Measurements from ENCODE around the gene ENDOD1. TPM values are rescaled to one million over a fixed set of nuclear protein-coding genes. Genes with fewer than 3 reads are reported as not detected.

ENDOD1 gene
- total and polyA plus RNA-seq, 2 donors: 4.2 to 9.2 TPM

DNA sequence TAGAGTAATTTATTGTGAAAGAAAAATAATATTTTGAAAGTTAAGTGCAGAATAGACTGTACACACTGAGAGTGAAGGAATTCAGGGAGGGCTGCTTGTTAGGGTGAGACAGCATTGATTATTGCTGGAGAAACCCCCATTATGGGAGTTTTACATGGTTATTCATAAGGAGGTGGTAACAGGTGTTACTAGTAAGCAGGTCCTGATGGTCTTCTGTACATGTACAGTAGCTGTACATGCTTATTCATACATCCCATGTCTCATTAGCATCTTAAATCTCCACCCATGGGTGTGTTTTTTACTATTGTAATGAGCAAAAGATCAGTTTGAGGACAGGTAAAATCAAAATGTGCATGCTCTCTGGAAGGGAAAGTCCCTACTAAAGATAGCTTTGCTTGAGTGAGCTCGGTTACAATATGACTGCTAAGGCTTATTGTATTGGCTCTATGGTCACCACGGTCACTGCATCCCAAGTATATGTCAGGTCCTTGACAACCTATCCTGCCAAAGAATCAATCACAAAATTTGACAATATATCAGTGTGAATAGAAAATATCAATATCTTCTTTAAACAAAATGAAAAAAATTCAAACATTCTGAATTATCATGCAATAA, 34.3 kb upstream of the ENDOD1 start:
- H3K4me1 ChIP-seq (ENCODE audit: control insufficient read depth in 2 of 2, insufficient read depth in 2 of 2, low read length in 2 of 2): no peaks in the 10 kb centered on the region
- WGBS: 48% methylated on average over 2 of the region's 2 CpGs

DNA sequence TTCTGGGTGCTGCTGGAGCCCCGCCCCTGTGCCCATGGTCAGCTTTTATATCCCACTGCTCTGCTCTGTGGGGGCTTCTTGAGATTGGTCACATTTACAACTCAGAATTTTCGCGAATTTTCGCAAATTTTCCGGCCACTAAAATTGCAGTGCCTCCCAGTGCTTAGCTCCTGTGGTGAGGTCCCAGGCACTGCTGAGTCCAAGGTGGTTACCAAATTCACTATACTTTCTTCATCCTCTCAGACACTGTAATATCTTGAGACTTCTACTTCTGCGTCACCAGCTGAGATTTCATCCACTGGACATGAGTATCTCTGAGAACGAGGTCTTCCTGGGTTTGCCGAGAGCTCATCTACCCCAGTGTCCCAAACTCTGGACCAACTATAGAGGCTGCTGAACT, 31.7 kb upstream of the ENDOD1 start:
- no peak overlapping the region for H3K4me3 ChIP-seq (ENCODE audit: low read length in 2 of 2)
- DNase-seq (ENCODE audit: low read depth in 6 of 9, low spot score in 9 of 9): no peak
- no peaks in the 10 kb centered on the region for H3K4me1 ChIP-seq (ENCODE audit: control insufficient read depth in 2 of 2, insufficient read depth in 2 of 2, low read length in 2 of 2)
- no peaks in the 10 kb centered on the region for H3K9me3 ChIP-seq (ENCODE audit: control insufficient read depth in 2 of 2, insufficient read depth in 1 of 2, low read length in 1 of 2)
- H3K36me3 ChIP-seq (ENCODE audit: control insufficient read depth in 2 of 2, insufficient read depth in 2 of 2, low read length in 1 of 2): no peaks in the 10 kb centered on the region
- H3K27me3 ChIP-seq (ENCODE audit: control insufficient read depth in 2 of 2, insufficient read depth in 1 of 2, low read length in 1 of 2): no peaks in the 10 kb centered on the region
- no peak overlapping the region for H3K27ac ChIP-seq (ENCODE audit: low read depth in 1 of 2, low read length in 1 of 2)
- WGBS: 98% methylated on average over 8 of the region's 8 CpGs

More for the DNA sequence above, 34.3 kb upstream of the ENDOD1 start:
- DNase-seq (ENCODE audit: low read depth in 6 of 9, low spot score in 9 of 9): no peak
- H3K4me3 ChIP-seq (ENCODE audit: low read length in 2 of 2): no peak overlapping the region
- H3K36me3 ChIP-seq (ENCODE audit: control insufficient read depth in 2 of 2, insufficient read depth in 2 of 2, low read length in 1 of 2): no peaks in the 10 kb centered on the region
- peaks cover 0 to 5% of the 10 kb centered on the region in 2 donors for H3K9me3 ChIP-seq (ENCODE audit: control insufficient read depth in 2 of 2, insufficient read depth in 1 of 2, low read length in 1 of 2)
- H3K27ac ChIP-seq (ENCODE audit: low read depth in 1 of 2, low read length in 1 of 2): no peak overlapping the region
- H3K27me3 ChIP-seq (ENCODE audit: control insufficient read depth in 2 of 2, insufficient read depth in 1 of 2, low read length in 1 of 2): no peaks in the 10 kb centered on the region

DNA sequence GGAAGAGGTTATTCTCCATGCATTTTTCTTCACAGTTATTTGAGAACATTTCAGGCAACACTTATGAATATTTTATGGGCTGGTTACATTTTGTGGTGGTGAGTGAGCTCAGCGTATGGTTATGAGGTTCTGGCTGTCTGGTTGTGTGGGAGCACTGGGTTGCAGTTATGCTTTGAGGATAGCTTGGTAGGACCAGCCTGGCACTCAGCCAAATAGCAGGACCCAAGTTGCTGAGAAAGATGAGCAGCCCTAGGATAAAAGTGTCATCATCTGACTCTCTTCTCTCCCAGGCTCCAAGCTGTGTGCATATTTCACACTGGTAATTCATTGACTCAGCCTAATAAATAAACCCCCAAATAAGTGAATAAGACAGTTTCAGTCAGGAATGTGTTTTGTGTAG, 31.0 kb upstream of the ENDOD1 start:
- no peak overlapping the region for H3K4me3 ChIP-seq (ENCODE audit: low read length in 2 of 2)
- no peak for DNase-seq (ENCODE audit: low read depth in 6 of 9, low spot score in 9 of 9)
- no peaks in the 10 kb centered on the region for H3K9me3 ChIP-seq (ENCODE audit: control insufficient read depth in 2 of 2, insufficient read depth in 1 of 2, low read length in 1 of 2)
- H3K27ac ChIP-seq (ENCODE audit: low read depth in 1 of 2, low read length in 1 of 2): no peak overlapping the region
- H3K4me1 ChIP-seq (ENCODE audit: control insufficient read depth in 2 of 2, insufficient read depth in 2 of 2, low read length in 2 of 2): no peaks in the 10 kb centered on the region
- 96% methylated on average over 1 of the region's 1 CpG for WGBS
- no peaks in the 10 kb centered on the region for H3K27me3 ChIP-seq (ENCODE audit: control insufficient read depth in 2 of 2, insufficient read depth in 1 of 2, low read length in 1 of 2)
- no peaks in the 10 kb centered on the region for H3K36me3 ChIP-seq (ENCODE audit: control insufficient read depth in 2 of 2, insufficient read depth in 2 of 2, low read length in 1 of 2)

- H3K4me1 ChIP-seq (ENCODE audit: control insufficient read depth in 2 of 2, insufficient read depth in 2 of 2, low read length in 2 of 2): no peaks in the 10 kb centered on the region
- WGBS: 88% methylated on average over 6 of the region's 6 CpGs
- H3K4me3 ChIP-seq (ENCODE audit: low read length in 2 of 2): no peak overlapping the region
- H3K27ac ChIP-seq (ENCODE audit: low read depth in 1 of 2, low read length in 1 of 2): no peak overlapping the region
- H3K27me3 ChIP-seq (ENCODE audit: control insufficient read depth in 2 of 2, insufficient read depth in 1 of 2, low read length in 1 of 2): no peaks in the 10 kb centered on the region
- DNase-seq (ENCODE audit: low read depth in 6 of 9, low spot score in 9 of 9): no peak
- H3K36me3 ChIP-seq (ENCODE audit: control insufficient read depth in 2 of 2, insufficient read depth in 2 of 2, low read length in 1 of 2): no peaks in the 10 kb centered on the region
- H3K9me3 ChIP-seq (ENCODE audit: control insufficient read depth in 2 of 2, insufficient read depth in 1 of 2, low read length in 1 of 2): no peaks in the 10 kb centered on the region
Observed at GRCh38 chr11:95059046-95059445, 30.6 kb upstream of the ENDOD1 start.

DNA sequence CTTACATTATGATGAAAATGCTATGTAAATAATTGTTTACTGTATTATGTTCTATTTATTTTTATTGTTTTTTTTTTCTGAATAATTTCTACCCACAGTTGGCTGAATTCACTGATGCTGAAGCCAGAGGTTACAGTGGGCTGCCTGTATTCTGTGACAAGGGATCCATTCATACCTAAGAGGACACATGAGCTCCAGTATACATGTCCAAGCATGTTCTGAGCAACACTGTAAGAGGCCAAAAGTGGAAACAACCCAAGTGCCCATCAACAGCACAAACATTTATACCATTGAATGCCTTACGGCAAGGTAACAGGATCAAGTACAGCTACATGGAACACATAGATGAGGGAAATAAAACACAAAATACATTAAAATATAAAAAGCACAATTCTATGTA, 24.3 kb upstream of the ENDOD1 start:
- no peak overlapping the region for H3K4me3 ChIP-seq (ENCODE audit: low read length in 2 of 2)
- WGBS: 96% methylated on average over 1 of the region's 1 CpG
- H3K36me3 ChIP-seq (ENCODE audit: control insufficient read depth in 2 of 2, insufficient read depth in 2 of 2, low read length in 1 of 2): no peaks in the 10 kb centered on the region
- no peak overlapping the region for H3K27ac ChIP-seq (ENCODE audit: low read depth in 1 of 2, low read length in 1 of 2)
- DNase-seq (ENCODE audit: low read depth in 6 of 9, low spot score in 9 of 9): no peak
- H3K9me3 ChIP-seq (ENCODE audit: control insufficient read depth in 2 of 2, insufficient read depth in 1 of 2, low read length in 1 of 2): no peaks in the 10 kb centered on the region
- H3K4me1 ChIP-seq (ENCODE audit: control insufficient read depth in 2 of 2, insufficient read depth in 2 of 2, low read length in 2 of 2): peaks cover 4 to 5% of the 10 kb centered on the region in 2 donors
- no peaks in the 10 kb centered on the region for H3K27me3 ChIP-seq (ENCODE audit: control insufficient read depth in 2 of 2, insufficient read depth in 1 of 2, low read length in 1 of 2)

- no peaks in the 10 kb centered on the region for H3K36me3 ChIP-seq (ENCODE audit: control insufficient read depth in 2 of 2, insufficient read depth in 2 of 2, low read length in 1 of 2)
- no peaks in the 10 kb centered on the region for H3K9me3 ChIP-seq (ENCODE audit: control insufficient read depth in 2 of 2, insufficient read depth in 1 of 2, low read length in 1 of 2)
- peak within 1 kb of the TSS; percentile 71 to 82 for H3K4me3 ChIP-seq (ENCODE audit: low read length in 2 of 2)
- peaks cover 4 to 5% of the 10 kb centered on the region in 2 donors for H3K4me1 ChIP-seq (ENCODE audit: control insufficient read depth in 2 of 2, insufficient read depth in 2 of 2, low read length in 2 of 2)
- no peaks in the 10 kb centered on the region for H3K27me3 ChIP-seq (ENCODE audit: control insufficient read depth in 2 of 2, insufficient read depth in 1 of 2, low read length in 1 of 2)
- WGBS: under 1% methylated on average over 4 of the region's 4 CpGs
- DNase-seq (ENCODE audit: low read depth in 6 of 9, low spot score in 9 of 9): peak in 1 of 9 donors; percentile 12
- H3K27ac ChIP-seq (ENCODE audit: low read depth in 1 of 2, low read length in 1 of 2): peak within 1 kb of the TSS; percentile 91 to 92
Observed at GRCh38 chr11:95066716-95067038, 23.0 kb upstream of the ENDOD1 start, which contains the start of gene SRSF8. Gene SRSF8 (plus strand): TSS chr11:95066919. CDS start chr11:95067227, 308 bp downstream.

DNA sequence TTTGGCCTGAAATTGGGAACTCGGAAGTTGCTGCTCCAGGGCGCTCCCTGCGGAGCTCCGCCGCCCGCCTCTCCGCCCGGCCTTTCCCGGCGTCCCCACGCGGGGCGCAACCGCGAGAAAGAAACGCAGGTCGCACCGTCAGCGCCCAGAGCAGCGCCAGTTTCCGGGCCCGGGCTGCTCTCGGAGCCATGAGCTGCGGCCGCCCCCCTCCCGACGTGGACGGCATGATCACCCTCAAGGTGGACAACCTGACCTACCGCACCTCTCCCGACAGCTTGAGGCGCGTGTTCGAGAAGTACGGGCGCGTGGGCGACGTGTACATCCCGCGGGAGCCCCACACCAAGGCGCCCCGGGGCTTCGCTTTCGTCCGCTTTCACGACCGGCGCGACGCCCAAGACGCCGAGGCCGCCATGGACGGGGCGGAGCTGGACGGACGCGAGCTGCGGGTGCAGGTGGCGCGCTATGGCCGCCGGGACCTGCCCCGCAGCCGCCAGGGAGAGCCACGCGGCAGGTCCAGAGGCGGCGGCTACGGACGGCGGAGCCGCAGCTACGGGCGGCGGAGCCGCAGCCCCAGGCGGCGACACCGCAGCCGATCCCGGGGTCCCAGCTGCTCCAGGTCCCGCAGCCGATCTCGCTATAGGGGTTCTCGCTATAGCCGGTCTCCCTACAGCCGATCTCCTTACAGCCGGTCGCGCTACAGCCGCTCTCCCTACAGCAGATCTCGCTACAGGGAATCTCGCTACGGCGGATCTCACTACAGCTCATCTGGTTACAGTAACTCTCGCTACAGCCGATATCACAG, 22.4 kb upstream of the ENDOD1 start:
- Histone ChIP-seq H3K27ac (ENCODE audit: low read depth in 1 of 2, low read length in 1 of 2) (peak overlapping the region; percentile 91 to 92), H3K9me3 (ENCODE audit: control insufficient read depth in 2 of 2, insufficient read depth in 1 of 2, low read length in 1 of 2) (no peaks in the 10 kb centered on the region), H3K27me3 (ENCODE audit: control insufficient read depth in 2 of 2, insufficient read depth in 1 of 2, low read length in 1 of 2) (no peaks in the 10 kb centered on the region), H3K36me3 (ENCODE audit: control insufficient read depth in 2 of 2, insufficient read depth in 2 of 2, low read length in 1 of 2) (no peaks in the 10 kb centered on the region), H3K4me1 (ENCODE audit: control insufficient read depth in 2 of 2, insufficient read depth in 2 of 2, low read length in 2 of 2) (peaks cover 4 to 5% of the 10 kb centered on the region in 2 donors), H3K4me3 (ENCODE audit: low read length in 2 of 2) (peak overlapping the region; percentile 71 to 82)
- WGBS: under 1% methylated on average over 97 of the region's 98 CpGs
- DNase-seq (ENCODE audit: low read depth in 6 of 9, low spot score in 9 of 9): peak in 6 of 9 donors; percentile 59 to 86 (median 67)

GRCh38 chr11:95067841-95068219, 21.8 kb upstream of the ENDOD1 start:
- peak in 5 of 9 donors; percentile 28 to 69 (median 61) for DNase-seq (ENCODE audit: low read depth in 6 of 9, low spot score in 9 of 9)
- H3K36me3 ChIP-seq (ENCODE audit: control insufficient read depth in 2 of 2, insufficient read depth in 2 of 2, low read length in 1 of 2): no peaks in the 10 kb centered on the region
- peaks cover 4 to 5% of the 10 kb centered on the region in 2 donors for H3K4me1 ChIP-seq (ENCODE audit: control insufficient read depth in 2 of 2, insufficient read depth in 2 of 2, low read length in 2 of 2)
- H3K4me3 ChIP-seq (ENCODE audit: low read length in 2 of 2): peak overlapping the region; percentile 71 to 82
- H3K9me3 ChIP-seq (ENCODE audit: control insufficient read depth in 2 of 2, insufficient read depth in 1 of 2, low read length in 1 of 2): no peaks in the 10 kb centered on the region
- no peaks in the 10 kb centered on the region for H3K27me3 ChIP-seq (ENCODE audit: control insufficient read depth in 2 of 2, insufficient read depth in 1 of 2, low read length in 1 of 2)
- peak overlapping the region; percentile 91 to 92 for H3K27ac ChIP-seq (ENCODE audit: low read depth in 1 of 2, low read length in 1 of 2)
- WGBS: under 1% methylated on average over 16 of the region's 16 CpGs

DNA sequence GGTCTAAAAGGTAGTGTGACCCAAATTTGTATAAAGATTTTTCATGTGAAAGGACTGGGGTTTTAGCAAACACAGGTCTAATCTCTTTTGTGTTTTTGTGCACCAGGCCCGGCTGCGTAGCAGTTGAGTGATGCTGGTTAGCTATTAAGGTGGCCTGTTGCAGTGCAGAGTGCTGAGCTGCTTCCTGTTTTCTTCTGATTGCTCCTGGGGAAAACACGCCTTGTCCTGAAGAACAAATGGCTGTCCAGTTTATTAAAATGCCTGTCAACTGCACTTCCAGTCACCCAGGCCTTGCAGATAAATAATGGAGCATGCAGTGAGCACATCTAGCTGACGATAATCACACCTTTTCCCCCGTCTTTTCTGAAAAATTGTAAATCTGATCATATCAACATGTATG, 21.1 kb upstream of the ENDOD1 start:
- peak overlapping the region; percentile 83 to 92 for H3K27ac ChIP-seq (ENCODE audit: low read depth in 1 of 2, low read length in 1 of 2)
- H3K4me1 ChIP-seq (ENCODE audit: control insufficient read depth in 2 of 2, insufficient read depth in 2 of 2, low read length in 2 of 2): peaks cover 4 to 5% of the 10 kb centered on the region in 2 donors
- H3K36me3 ChIP-seq (ENCODE audit: control insufficient read depth in 2 of 2, insufficient read depth in 2 of 2, low read length in 1 of 2): no peaks in the 10 kb centered on the region
- peak; percentile 61 to 91 (median 78) for DNase-seq (ENCODE audit: low read depth in 6 of 9, low spot score in 9 of 9)
- no peaks in the 10 kb centered on the region for H3K9me3 ChIP-seq (ENCODE audit: control insufficient read depth in 2 of 2, insufficient read depth in 1 of 2, low read length in 1 of 2)
- WGBS: 3% methylated on average over 5 of the region's 5 CpGs
- H3K4me3 ChIP-seq (ENCODE audit: low read length in 2 of 2): peak overlapping the region; percentile 71 to 82
- no peaks in the 10 kb centered on the region for H3K27me3 ChIP-seq (ENCODE audit: control insufficient read depth in 2 of 2, insufficient read depth in 1 of 2, low read length in 1 of 2)
